Fibroblast of lung (primary cell): ENCODE data around the gene TRANK1.

ENCODE experiments used
- CTCF ChIP-seq, 2 donors: IDR thresholded peaks in 1 of 2; conservative IDR thresholded peaks in 1 of 2; 1 replicate in 1 of 2; 2 replicates in 1 of 2; pipeline ENCODE4 v1.5.1; 2011 to 2012; ENCODE audit warnings: low read length in 2 of 2, control low read depth in 1 of 2, inconsistent platforms in 1 of 2, low read depth in 1 of 2, mild to moderate bottlenecking in 1 of 2
- EZH2 ChIP-seq: IDR thresholded peaks from 2 replicates; pipeline ENCODE4 v1.5.1; 2012; ENCODE audit warnings: low read length, control low read depth, mild to moderate bottlenecking; ENCODE audit errors: missing control alignments

- TF ChIP-seq CTCF (conservative IDR thresholded peaks at IDR 0.05 in 1 of 2, IDR thresholded peaks at IDR 0.05 in 1 of 2; ENCODE audit: low read depth in 1 of 2, low read length in 2 of 2) (no peak), EZH2 (no peak)
Measured at GRCh38 chr3:36777424-36778218, 167.2 kb downstream of the TRANK1 start.
